GM12878 (cell line): ENCODE measurements around the gene ST6GALNAC3. TPM values are rescaled to one million over a fixed set of nuclear protein-coding genes. Genes with fewer than 3 reads are reported as not detected.

ENCODE experiments used
- ATAC-seq: fragments of 200-7000 bp; cut with Tn5 transposase; 3 replicates; pipeline ENCODE4 v1.9.1; 2020; ENCODE audit warnings: mild to moderate bottlenecking, moderate library complexity
- BruUV-seq: library from RNA; stranded (reverse); fragments of 400-500 nt; replicated peaks from 2 replicates; lab custom pipeline; 2021; lab: Mats Ljungman, UMichigan
- CTCF ChIA-PET: fragments of 300-600 bp; sonication (Branson Sonifier 250); formaldehyde crosslinking; extraction: SDS; loops from one replicate; lab custom pipeline; 2021; ENCODE audit warnings: inconsistent platforms; lab: Yijun Ruan, JAX
- POLR2A ChIA-PET: fragments of 350-600 bp; formaldehyde crosslinking; extraction: SDS; loops from one replicate; lab custom pipeline; 2021; ENCODE audit warnings: inconsistent platforms; lab: Charles Lee
- RAD21 ChIA-PET: fragments of 300-600 bp; sonication (Branson Sonifier 250); formaldehyde crosslinking; loops from one replicate; lab custom pipeline; 2023; ENCODE audit warnings: antibody characterized with exemption; ENCODE audit not compliant: unreplicated experiment; lab: Charles Lee
- SMC1A ChIA-PET: fragments of 300-600 bp; sonication (Branson Sonifier 250); formaldehyde crosslinking; loops from one replicate; lab custom pipeline; 2023; ENCODE audit not compliant: unreplicated experiment, uncharacterized antibody; lab: Charles Lee
- DNase-seq: peaks from one replicate; pipeline ENCODE4 v3.0.0-alpha.2; 2011; ENCODE audit warnings: low read depth, low spot score
- FAIRE-seq: peaks from 3 replicates; lab custom pipeline; 2011; peaks lifted over from hg19 to GRCh38; lab: Jason Lieb, UNC
- H2AFZ ChIP-seq: 2 replicates; pipeline ENCODE4 v1.6.0; 2011; ENCODE audit warnings: low read depth, low read length, control low read depth; ENCODE audit not compliant: control insufficient read depth
- H3K27ac ChIP-seq: 2 replicates; pipeline ENCODE4 v1.5.1; 2011; ENCODE audit warnings: control low read depth; ENCODE audit not compliant: control insufficient read depth, insufficient read depth
- H3K27me3 ChIP-seq, 2 experiments: replicated peaks in 1 of 2; 2 replicates each; pipeline versions ENCODE4 v1.6.0 to v1.6.1; 2011; ENCODE audit warnings: low read length in 1 of 2; ENCODE audit not compliant: control insufficient read depth in 2 of 2, insufficient read depth in 2 of 2
- H3K36me3 ChIP-seq, 2 experiments: 2 replicates each; pipeline ENCODE4 v1.5.1; 2011; ENCODE audit warnings: low read length in 1 of 2; ENCODE audit not compliant: control insufficient read depth in 2 of 2, insufficient read depth in 2 of 2
- H3K4me1 ChIP-seq: 2 replicates; pipeline ENCODE4 v1.6.1; 2011; ENCODE audit warnings: mild to moderate bottlenecking, low read length, moderate library complexity, mixed read lengths; ENCODE audit not compliant: control insufficient read depth, insufficient read depth
- H3K4me2 ChIP-seq: 2 replicates; pipeline ENCODE4 v1.6.0; 2011; ENCODE audit warnings: control low read depth; ENCODE audit not compliant: control insufficient read depth, insufficient read depth
- H3K4me3 ChIP-seq: fragments of 200-600 bp; sonication (generic); 2 replicates; pipeline ENCODE4 v1.5.1; 2016
- H3K79me2 ChIP-seq: 2 replicates; pipeline ENCODE4 v1.6.0; 2011; ENCODE audit warnings: low read length; ENCODE audit not compliant: control insufficient read depth, insufficient read depth
- H3K9ac ChIP-seq: 2 replicates; pipeline ENCODE4 v1.8.0; 2011; ENCODE audit warnings: low read length, control low read depth, mixed read lengths; ENCODE audit not compliant: control insufficient read depth, insufficient read depth
- H3K9me3 ChIP-seq: replicated peaks from 3 replicates; pipeline ENCODE4 v1.5.1; 2011; ENCODE audit warnings: mild to moderate bottlenecking, low read length; ENCODE audit not compliant: control insufficient read depth, insufficient read depth
- H4K20me1 ChIP-seq: 2 replicates; pipeline ENCODE4 v1.6.0; 2011; ENCODE audit not compliant: control insufficient read depth, insufficient read depth
- CREB1 ChIP-seq: IDR thresholded peaks from 2 replicates; pipeline ENCODE4 v1.6.1; 2012; ENCODE audit warnings: low read depth, mild to moderate bottlenecking, inconsistent platforms
- MTA3 ChIP-seq: IDR thresholded peaks from 2 replicates; pipeline ENCODE4 v1.6.1; 2012; ENCODE audit warnings: low read length, inconsistent platforms, borderline replicate concordance
- NKRF ChIP-seq: fragments of 450-650 bp; conservative IDR thresholded peaks from 2 replicates; pipeline ENCODE4 v1.6.1; 2017; ENCODE audit warnings: mild to moderate bottlenecking, moderate library complexity
- RAD21 ChIP-seq: IDR thresholded peaks from 2 replicates; pipeline ENCODE4 v1.6.1; 2011; ENCODE audit warnings: mild to moderate bottlenecking, low read depth, low read length, moderate library complexity; ENCODE audit not compliant: insufficient read depth
- SIN3A ChIP-seq: IDR thresholded peaks from 2 replicates; pipeline ENCODE4 v1.6.1; 2012; ENCODE audit warnings: low read depth, low read length, improper control_type of control experiment
- STAT3 ChIP-seq: IDR thresholded peaks from 2 replicates; pipeline ENCODE4 v1.6.1; 2011; ENCODE audit warnings: low read depth, low read length, improper control_type of control experiment
- ZNF207 ChIP-seq: fragments of 450-650 bp; IDR thresholded peaks from 2 replicates; pipeline ENCODE4 v1.6.1; 2014; ENCODE audit warnings: antibody characterized with exemption, mild to moderate bottlenecking, borderline replicate concordance
- ZNF274 ChIP-seq: IDR thresholded peaks from one replicate; pipeline ENCODE4 v1.8.0; 2011; ENCODE audit not compliant: insufficient read length, insufficient read depth
- WGBS: methylation state at CpG from one replicate; pipeline ENCODE4 v1.1.6; 2016; ENCODE audit warnings: low lambda C conversion rate; ENCODE audit not compliant: insufficient replicate concordance, insufficient coverage; ENCODE audit errors: missing lambda C conversion rate; 5-methylcytosine and 5-hydroxymethylcytosine counted together
- in situ Hi-C: fragments of 300-500 bp; cut with MboI; formaldehyde crosslinking; loops from 9 replicates; pipeline ENCODE4 v1.14.3; 2018; ENCODE audit warnings: mixed read lengths
- intact Hi-C: fragments of 100-400 bp; cut with micrococcal nuclease; formaldehyde crosslinking; loops from one replicate; pipeline ENCODE4 v1.14.2; 2022; ENCODE audit not compliant: unreplicated experiment
- polyA plus RNA-seq, 11 experiments: library from polyadenylated mRNA; depleted of rRNA in 4 of 11; unstranded in 6 of 11; stranded (reverse) in 5 of 11; fragments of >200 nt; fragmentation: Nextera tagmentation in 4 of 11; fragmentation: Illumina TruSeq in 1 of 11; extraction: Ambion mirVana in 4 of 11; extraction: Trizol in 1 of 11; gene quantifications; 1 replicate in 1 of 11; 2 replicates in 10 of 11; pipeline versions ENCODE4 v1.2.1 to v1.2.3, GENCODE V29; 2011 to 2016; ENCODE audit warnings: inconsistent platforms in 2 of 11, missing spikeins in 2 of 11, low read depth in 1 of 11
- total RNA-seq, 4 experiments: library from RNA; depleted of rRNA in 3 of 4; stranded (reverse); fragments of >200 nt in 3 of 4; fragmentation: Illumina TruSeq in 1 of 4; extraction: Trizol in 1 of 4; gene quantifications; 2 replicates each; pipeline versions ENCODE4 v1.2.1 to v1.2.3, GENCODE V29; 2013 to 2021

ST6GALNAC3 gene
- total and polyA plus RNA-seq, 10 of the 15 experiments (the other 5 are each of a cell fraction or from before 2014, with no cell fraction given) = 0.04 to 0.68 (median 0.18) TPM; not detected in 3

- intact Hi-C loops = no loop called here
- ATAC-seq = no peak
Measured at GRCh38 chr1:76501586-76502219, 427.2 kb downstream of the ST6GALNAC3 start.

DNA sequence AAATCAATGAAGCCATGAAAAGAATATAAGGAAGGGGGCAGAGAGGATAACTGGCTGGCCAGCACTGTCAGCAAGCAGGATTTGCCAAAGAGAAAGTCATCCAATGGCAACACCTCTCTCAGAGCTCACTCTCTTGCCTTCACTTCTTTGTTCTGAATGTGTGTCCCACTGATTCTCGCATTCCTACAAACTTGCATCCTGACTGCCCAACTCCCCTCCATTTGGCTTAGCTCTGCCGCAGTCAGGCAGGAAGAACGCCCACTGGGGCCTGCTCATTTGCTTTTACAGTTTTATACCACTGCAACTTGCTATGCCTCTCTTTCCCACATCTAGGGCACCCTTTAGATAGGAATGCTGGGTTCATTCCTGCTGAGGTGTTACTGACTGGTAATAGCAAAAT is 428.6 kb downstream of the ST6GALNAC3 start:
- POLR2A ChIA-PET = no interaction called here
- DNase-seq = no peak
- RAD21 ChIA-PET = no interaction called here
- Histone ChIP-seq H3K36me3 (no peaks in the 10 kb centered on the region), H3K79me2 (no peaks in the 10 kb centered on the region), H3K4me2 (no peak overlapping the region), H4K20me1 (no peaks in the 10 kb centered on the region), H2AFZ (no peak overlapping the region), H3K4me3 (no peak overlapping the region), H3K9me3 (no peaks in the 10 kb centered on the region), H3K9ac (no peak overlapping the region), H3K4me1 (no peaks in the 10 kb centered on the region), H3K27ac (no peak overlapping the region), H3K27me3 (no peaks in the 10 kb centered on the region)
- TF ChIP-seq MTA3 (no peak), ZNF274 (no peak), CREB1 (no peak), NKRF (no peak), SIN3A (no peak)
- in situ Hi-C loops = no loop called here
- CTCF ChIA-PET = no interaction called here
- ATAC-seq = no peak
- intact Hi-C loops = no loop called here
- 43% methylated on average over 3 of the region's 3 CpGs for WGBS
- SMC1A ChIA-PET = interaction anchor here (2.1 kb wide), 1 partner anchor 38 kb away, joined by 6 read pairs; no protein-coding TSS in a partner anchor
- no TSS peak for BruUV-seq
- no peak for FAIRE-seq

More at GRCh38 chr1:76501586-76502219, 427.2 kb downstream of the ST6GALNAC3 start:
- Histone ChIP-seq H3K36me3 (no peaks in the 10 kb centered on the region), H3K27me3 (no peaks in the 10 kb centered on the region), H3K9me3 (no peaks in the 10 kb centered on the region), H3K4me1 (no peaks in the 10 kb centered on the region), H3K27ac (no peak overlapping the region), H3K9ac (no peak overlapping the region), H4K20me1 (no peaks in the 10 kb centered on the region), H3K79me2 (no peaks in the 10 kb centered on the region), H2AFZ (no peak overlapping the region), H3K4me3 (no peak overlapping the region), H3K4me2 (no peak overlapping the region)
- ChIA-PET POLR2A (no interaction called here), RAD21 (no interaction called here), SMC1A (interaction anchor here (0.8 to 2.1 kb wide), 2 partner anchors 37 to 447 kb away, joined by 3 to 6 read pairs; no protein-coding TSS in a partner anchor), CTCF (interaction anchor here (1.3 kb wide), 1 partner anchor 348 kb away, joined by 3 read pairs; no protein-coding TSS in a partner anchor)
- in situ Hi-C loops = no loop called here
- TF ChIP-seq RAD21 (no peak), ZNF207 (no peak), STAT3 (no peak)
- FAIRE-seq = no peak
- BruUV-seq = no TSS peak
- no peak for DNase-seq
- 65% methylated on average over 7 of the region's 7 CpGs for WGBS
